Endothelial cell of umbilical vein (primary cell): Measurements from ENCODE around the gene ITGAE. TPM values are rescaled to one million over a fixed set of nuclear protein-coding genes. Genes with fewer than 3 reads are reported as not detected.
"Not testable (repeated sequence)": the region's sequence is repeated elsewhere in the genome, so short reads cannot be mapped to it uniquely, and the experiment has no call there.

ENCODE experiments used
- BruUV-seq: library from RNA; stranded (reverse); fragments of 400-500 nt; replicated peaks from 2 replicates; lab custom pipeline; 2021; lab: Mats Ljungman, UMichigan
- CTCF ChIA-PET: fragments of 300-600, 350-600 bp; sonication (Branson Sonifier 250); formaldehyde crosslinking; loops from one replicate; lab custom pipeline; 2021; ENCODE audit warnings: antibody characterized with exemption, inconsistent platforms; lab: Charles Lee
- POLR2A ChIA-PET: fragments of 300-600, 350-600 bp; sonication (Branson Sonifier 250); formaldehyde crosslinking; loops from one replicate; lab custom pipeline; 2021; ENCODE audit warnings: antibody characterized with exemption, inconsistent platforms; lab: Charles Lee
- DNase-seq: peaks from one replicate; pipeline ENCODE4 v3.0.0-alpha.2; 2011; ENCODE audit warnings: low read depth, low spot score
- FAIRE-seq: peaks from 2 replicates; lab custom pipeline; 2011; peaks lifted over from hg19 to GRCh38; lab: Jason Lieb, UNC
- H2AFZ ChIP-seq: 2 replicates; pipeline ENCODE4 v1.6.0; 2012; ENCODE audit warnings: low read depth, low read length, control low read depth, inconsistent platforms
- H3K27ac ChIP-seq: 2 replicates; pipeline ENCODE4 v1.5.1; 2011; ENCODE audit warnings: low read depth, mild to moderate bottlenecking, control low read depth, low read length, moderate library complexity; ENCODE audit not compliant: insufficient read depth
- H3K27me3 ChIP-seq, 2 experiments: 2 replicates each; pipeline versions ENCODE4 v1.6.0 to v1.6.1; 2011; ENCODE audit warnings: low read length in 2 of 2, mixed read lengths in 1 of 2; ENCODE audit not compliant: control insufficient read depth in 2 of 2, insufficient read depth in 2 of 2
- H3K36me3 ChIP-seq, 2 experiments: 2 replicates in 1 of 2; 3 replicates in 1 of 2; pipeline ENCODE4 v1.5.1; 2011; ENCODE audit warnings: low read length in 2 of 2, mild to moderate bottlenecking in 1 of 2, moderate library complexity in 1 of 2; ENCODE audit not compliant: control insufficient read depth in 2 of 2, insufficient read depth in 2 of 2; ENCODE audit errors: extremely low read depth in 1 of 2
- H3K4me1 ChIP-seq: 3 replicates; pipeline ENCODE4 v1.5.1; 2011; ENCODE audit warnings: mild to moderate bottlenecking, low read length; ENCODE audit not compliant: control insufficient read depth, insufficient read depth; ENCODE audit errors: extremely low read depth
- H3K4me2 ChIP-seq: 2 replicates; pipeline ENCODE4 v1.6.1; 2011; ENCODE audit warnings: low read length, control low read depth, mixed read lengths; ENCODE audit not compliant: insufficient read depth
- H3K4me3 ChIP-seq, 3 experiments: fragments of 200-600 bp in 1 of 3; sonication (generic), shearing (Covaris generic) in 1 of 3; replicated peaks in 1 of 3; 2 replicates each; pipeline ENCODE4 v1.5.1; 2011 to 2016; ENCODE audit warnings: control low read depth in 3 of 3, low read length in 3 of 3, mild to moderate bottlenecking in 2 of 3, inconsistent platforms in 1 of 3, low read depth in 1 of 3, moderate library complexity in 1 of 3; ENCODE audit not compliant: insufficient read depth in 1 of 3
- H3K79me2 ChIP-seq: 2 replicates; pipeline ENCODE4 v1.6.0; 2012; ENCODE audit warnings: low read length, inconsistent platforms; ENCODE audit not compliant: control insufficient read depth, insufficient read depth
- H3K9ac ChIP-seq: replicated peaks from 2 replicates; pipeline ENCODE3; 2011; ENCODE audit warnings: low read length, control low read depth; ENCODE audit not compliant: insufficient read depth; ENCODE audit errors: extremely low read depth
- H3K9me1 ChIP-seq: replicated peaks from 3 replicates; pipeline ENCODE4 v1.6.0; 2011; ENCODE audit warnings: mild to moderate bottlenecking, low read length; ENCODE audit not compliant: control insufficient read depth, insufficient read depth; ENCODE audit errors: extremely low read depth
- H3K9me3 ChIP-seq: replicated peaks from 2 replicates; pipeline ENCODE4 v1.5.1; 2012; ENCODE audit warnings: low read length, inconsistent platforms; ENCODE audit not compliant: control insufficient read depth, insufficient read depth
- H4K20me1 ChIP-seq: replicated peaks from 2 replicates; pipeline ENCODE3; 2011; ENCODE audit warnings: mild to moderate bottlenecking, low read length; ENCODE audit not compliant: control insufficient read depth, insufficient read depth; ENCODE audit errors: extremely low read depth
- EZH2 ChIP-seq: IDR thresholded peaks from 2 replicates; pipeline ENCODE4 v1.6.1; 2012; ENCODE audit warnings: borderline replicate concordance, low read depth, mild to moderate bottlenecking, moderate library complexity, low read length, inconsistent platforms; ENCODE audit not compliant: severe bottlenecking
- FOS ChIP-seq: IDR thresholded peaks from 2 replicates; pipeline ENCODE4 v1.6.1; 2011; ENCODE audit warnings: mild to moderate bottlenecking, low read length, moderate library complexity, borderline replicate concordance; ENCODE audit not compliant: insufficient read depth
- GATA2 ChIP-seq: IDR thresholded peaks from 2 replicates; pipeline ENCODE4 v1.7.0; 2011; ENCODE audit warnings: low read depth, mild to moderate bottlenecking, moderate library complexity, mixed read lengths, low read length; ENCODE audit not compliant: insufficient read length, insufficient read depth
- JUN ChIP-seq: IDR thresholded peaks from 2 replicates; pipeline ENCODE4 v1.6.1; 2011; ENCODE audit warnings: borderline replicate concordance, low read depth; ENCODE audit not compliant: insufficient read length, insufficient read depth
- MYC ChIP-seq: IDR thresholded peaks from one replicate; pipeline ENCODE4 v1.6.1; 2011; ENCODE audit warnings: mild to moderate bottlenecking, low read depth, low read length
- POLR2A ChIP-seq: IDR thresholded peaks from 2 replicates; pipeline ENCODE4 v1.6.1; 2012; ENCODE audit warnings: low read depth, mild to moderate bottlenecking, control low read depth, low read length
- POLR2AphosphoS5 ChIP-seq: IDR thresholded peaks from 2 replicates; pipeline ENCODE4 v1.6.1; 2012; ENCODE audit warnings: low read depth, mild to moderate bottlenecking, control low read depth, low read length, moderate library complexity; ENCODE audit not compliant: insufficient read depth
- dilution Hi-C: fragments of 300-500 bp; cut with MboI; formaldehyde crosslinking; loops from one replicate; pipeline ENCODE4 v1.15.0; 2019; ENCODE audit warnings: low sequenced_read_pairs; ENCODE audit not compliant: extremely low pct_ligation_motif_present
- intact Hi-C: fragments of 100-400 bp; cut with micrococcal nuclease; formaldehyde crosslinking; loops from one replicate; pipeline ENCODE4 v1.10.0; 2022
- polyA plus RNA-seq, 4 experiments: library from polyadenylated mRNA; depleted of rRNA in 3 of 4; stranded (reverse) in 3 of 4; unstranded in 1 of 4; fragments of >200 nt; gene quantifications; 2 replicates each; pipeline versions ENCODE4 v1.2.1 to v1.2.3, GENCODE V29; 2011 to 2012; ENCODE audit warnings: missing spikeins in 1 of 4
- total RNA-seq: library from RNA; stranded (reverse); gene quantifications from 2 replicates; pipeline ENCODE4 v1.2.3, GENCODE V29; 2021
- TF ChIP-seq, protein P1 (sequence below): IDR thresholded peaks from 2 replicates; pipeline ENCODE4 v1.6.1; 2011; ENCODE audit not compliant: insufficient read depth, insufficient read length
- TF ChIP-seq, protein P2 (sequence below), 2 donors: IDR thresholded peaks; 1 replicate in 1 of 2; 2 replicates in 1 of 2; pipeline ENCODE4 v1.5.1; 2011; ENCODE audit warnings: low read length in 2 of 2, mild to moderate bottlenecking in 2 of 2, moderate library complexity in 2 of 2, control low read depth in 1 of 2, inconsistent platforms in 1 of 2, low read depth in 1 of 2; ENCODE audit not compliant: insufficient read depth in 1 of 2; ENCODE audit errors: extremely low read depth in 1 of 2

Gene ITGAE
- total and polyA plus RNA-seq, 2 donors (not counting 3 experiments of a cell fraction or from before 2014, with no cell fraction given): 29.6 to 71.6 TPM

DNA sequence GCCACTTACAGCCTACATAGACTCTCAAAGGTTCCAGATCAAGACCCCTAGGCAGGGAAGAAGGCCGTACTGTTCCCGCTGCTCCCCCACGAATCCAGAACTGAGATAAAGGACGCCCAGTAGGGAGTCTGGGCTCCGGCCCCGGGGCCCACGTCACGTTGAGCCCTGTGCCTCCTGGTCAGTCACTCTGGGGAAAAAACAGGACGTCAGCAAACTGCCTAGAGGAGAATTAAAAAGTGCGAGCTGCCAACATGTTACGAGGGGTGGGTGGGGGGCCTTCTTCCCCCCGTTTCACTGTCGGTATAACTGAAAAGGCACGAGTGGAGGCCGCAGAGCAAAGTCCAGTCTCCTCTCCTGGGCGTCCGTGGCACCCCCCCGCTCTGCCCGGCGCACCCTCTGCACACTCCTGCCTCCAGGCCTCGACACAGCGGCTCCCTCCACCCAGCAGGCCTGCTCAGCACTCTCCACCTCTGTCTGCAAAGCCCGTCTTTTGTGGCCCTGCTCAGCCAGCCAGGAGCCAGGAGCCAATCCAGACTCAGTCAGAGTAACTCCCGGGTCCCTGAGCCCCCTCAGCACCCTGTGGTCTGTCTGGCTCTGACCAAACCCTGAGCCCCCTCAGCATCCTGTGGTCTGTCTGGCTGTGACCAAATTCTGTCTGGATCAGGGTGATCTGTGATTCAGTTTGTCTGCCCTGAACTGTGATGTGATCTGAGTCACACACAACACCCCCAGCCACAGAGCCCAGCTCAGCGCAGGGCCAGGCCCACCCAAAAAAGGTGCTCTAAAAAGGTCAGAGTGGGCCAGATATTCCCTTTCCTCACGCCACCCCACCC lies 6.2 kb downstream of the ITGAE start:
- FAIRE-seq (no peak), DNase-seq (no peak)
- Histone ChIP-seq H3K4me2 (no peak overlapping the region), H4K20me1 (no peaks in the 10 kb centered on the region), H3K36me3 (no peaks in the 10 kb centered on the region), H3K4me3 (no peak overlapping the region), H2AFZ (no peak overlapping the region), H3K9me1 (no peaks in the 10 kb centered on the region), H3K27me3 (no peaks in the 10 kb centered on the region), H3K4me1 (no peaks in the 10 kb centered on the region), H3K79me2 (no peaks in the 10 kb centered on the region), H3K9ac (no peak overlapping the region), H3K9me3 (no peaks in the 10 kb centered on the region), H3K27ac (no peak overlapping the region)
- TF ChIP-seq MYC (no peak), POLR2A (no peak), EZH2 (no peak), POLR2AphosphoS5 (no peak), JUN (no peak), GATA2 (no peak), FOS (no peak)
- TF ChIP-seq, protein P1, sequence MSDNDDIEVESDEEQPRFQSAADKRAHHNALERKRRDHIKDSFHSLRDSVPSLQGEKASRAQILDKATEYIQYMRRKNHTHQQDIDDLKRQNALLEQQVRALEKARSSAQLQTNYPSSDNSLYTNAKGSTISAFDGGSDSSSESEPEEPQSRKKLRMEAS: no peak
- TF ChIP-seq, protein P2, sequence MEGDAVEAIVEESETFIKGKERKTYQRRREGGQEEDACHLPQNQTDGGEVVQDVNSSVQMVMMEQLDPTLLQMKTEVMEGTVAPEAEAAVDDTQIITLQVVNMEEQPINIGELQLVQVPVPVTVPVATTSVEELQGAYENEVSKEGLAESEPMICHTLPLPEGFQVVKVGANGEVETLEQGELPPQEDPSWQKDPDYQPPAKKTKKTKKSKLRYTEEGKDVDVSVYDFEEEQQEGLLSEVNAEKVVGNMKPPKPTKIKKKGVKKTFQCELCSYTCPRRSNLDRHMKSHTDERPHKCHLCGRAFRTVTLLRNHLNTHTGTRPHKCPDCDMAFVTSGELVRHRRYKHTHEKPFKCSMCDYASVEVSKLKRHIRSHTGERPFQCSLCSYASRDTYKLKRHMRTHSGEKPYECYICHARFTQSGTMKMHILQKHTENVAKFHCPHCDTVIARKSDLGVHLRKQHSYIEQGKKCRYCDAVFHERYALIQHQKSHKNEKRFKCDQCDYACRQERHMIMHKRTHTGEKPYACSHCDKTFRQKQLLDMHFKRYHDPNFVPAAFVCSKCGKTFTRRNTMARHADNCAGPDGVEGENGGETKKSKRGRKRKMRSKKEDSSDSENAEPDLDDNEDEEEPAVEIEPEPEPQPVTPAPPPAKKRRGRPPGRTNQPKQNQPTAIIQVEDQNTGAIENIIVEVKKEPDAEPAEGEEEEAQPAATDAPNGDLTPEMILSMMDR (IDR thresholded peaks at IDR 0.05; ENCODE audit: extremely low read depth in 1 of 2, insufficient read depth in 1 of 2, low read depth in 1 of 2, low read length in 2 of 2): no peak
- dilution Hi-C loops: no loop called here
- BruUV-seq: no TSS peak
- ChIA-PET CTCF (interaction anchor here (0.7 kb wide), 1 partner anchor 1283 kb away, joined by 4 read pairs; the partner anchor contains the start of gene METTL16), POLR2A (no interaction called here)
- intact Hi-C loops: no loop called here

DNA sequence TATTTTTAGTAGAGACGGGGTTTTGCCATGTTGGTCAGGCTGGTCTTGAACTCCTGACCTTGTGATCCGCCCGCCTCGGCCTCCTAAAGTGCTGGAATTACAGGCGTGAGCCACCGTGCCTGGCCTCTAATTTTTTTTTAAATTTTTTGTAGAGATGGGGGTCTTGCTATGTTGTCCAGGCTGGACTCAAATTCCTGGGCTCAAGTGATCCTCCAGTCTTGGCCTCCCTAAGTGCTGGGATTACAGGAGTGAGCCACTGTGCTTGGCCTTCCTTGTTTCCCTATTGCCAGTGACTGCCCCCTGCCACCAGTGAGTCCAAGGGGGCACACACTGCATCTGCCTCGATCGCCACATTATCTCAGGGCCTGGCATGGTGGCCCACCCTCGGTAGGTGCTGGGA lies 6.8 kb downstream of the ITGAE start:
- H3K9me1 ChIP-seq, intact Hi-C loops, H3K36me3 ChIP-seq, BruUV-seq, H4K20me1 ChIP-seq, H3K4me1 ChIP-seq, H3K27ac ChIP-seq, H3K4me2 ChIP-seq, DNase-seq, dilution Hi-C loops, POLR2A ChIA-PET, H3K27me3 ChIP-seq, FAIRE-seq, H2AFZ ChIP-seq, H3K9ac ChIP-seq, H3K79me2 ChIP-seq, H3K4me3 ChIP-seq, H3K9me3 ChIP-seq: not testable (repeated sequence)
- CTCF ChIA-PET: interaction anchor here (0.7 kb wide), 1 partner anchor 1282 kb away, joined by 4 read pairs; the partner anchor contains the start of gene METTL16
